GF-D8 (cell line): ENCODE results near the gene DDI2.

Source experiments
- DNase-seq: peaks from one replicate; lab custom pipeline; 2025; lab: John Stamatoyannopoulos, UW

Gene DDI2

DNA sequence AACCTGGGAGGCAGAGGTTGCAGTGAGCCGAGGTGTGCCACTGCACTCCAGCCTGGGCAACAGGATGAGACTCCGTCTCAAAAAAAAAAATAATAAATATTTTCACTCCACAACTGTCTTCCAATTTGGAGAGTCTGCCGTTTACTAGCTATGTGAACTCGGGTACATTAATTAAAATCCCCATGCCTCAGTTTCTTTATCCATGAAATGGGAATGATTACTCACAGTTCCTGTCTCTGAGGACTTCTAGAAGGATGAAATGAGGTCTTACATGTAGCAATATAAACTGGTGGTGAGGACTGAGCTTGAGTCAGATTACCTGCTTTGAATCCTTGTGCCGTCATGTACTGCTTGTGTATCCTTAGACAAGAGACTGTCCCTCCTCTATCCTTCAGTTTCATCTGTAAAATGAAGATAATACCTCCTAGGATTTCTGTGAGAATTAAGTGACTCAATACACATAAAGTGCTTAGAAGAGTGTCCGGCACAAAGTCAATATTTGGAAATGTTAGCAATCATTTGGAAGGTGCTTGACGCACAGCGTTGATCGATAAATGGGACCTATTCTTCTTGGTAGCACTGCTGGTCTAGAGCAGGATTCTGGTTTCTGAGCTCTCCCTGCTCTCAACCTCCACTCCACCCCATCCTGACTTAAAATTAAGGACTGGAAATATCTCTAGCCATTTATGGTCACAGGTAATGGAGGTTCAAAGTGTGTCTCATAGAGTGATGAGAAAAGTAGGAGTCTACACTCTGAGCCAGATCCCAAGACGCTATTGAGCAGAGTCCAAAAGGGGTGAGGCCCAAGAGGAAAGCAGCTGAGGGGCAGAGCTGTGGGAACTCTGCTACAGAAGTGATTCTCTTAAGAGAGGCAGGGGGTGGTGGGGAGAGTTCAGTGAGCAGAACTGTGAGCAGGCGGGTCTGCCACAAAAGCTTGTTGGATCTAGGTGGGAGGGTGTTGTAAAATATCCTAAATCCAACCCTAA is 11.6 kb upstream of the DDI2 start:
- DNase-seq: no peak

DNA sequence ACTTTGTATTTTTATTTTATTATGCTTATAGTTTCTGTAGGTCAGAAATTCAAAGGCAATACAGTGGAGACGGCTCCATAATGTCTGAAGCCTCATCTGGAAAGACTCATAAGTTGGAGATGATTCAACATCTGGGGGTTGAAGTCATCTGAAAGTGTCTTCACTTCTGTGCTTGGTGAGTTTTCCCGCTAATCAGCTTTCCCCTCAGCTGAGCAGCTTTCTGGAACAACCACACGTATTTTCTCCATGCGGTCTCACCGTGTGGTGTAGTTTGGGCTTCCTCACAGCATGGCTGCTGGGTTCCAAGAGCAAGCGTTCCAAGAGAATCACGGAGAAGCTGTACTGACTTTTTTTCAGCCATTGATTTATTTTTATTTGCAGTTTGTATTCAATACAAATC is 7.6 kb upstream of the DDI2 start:
- no peak for DNase-seq

DNA sequence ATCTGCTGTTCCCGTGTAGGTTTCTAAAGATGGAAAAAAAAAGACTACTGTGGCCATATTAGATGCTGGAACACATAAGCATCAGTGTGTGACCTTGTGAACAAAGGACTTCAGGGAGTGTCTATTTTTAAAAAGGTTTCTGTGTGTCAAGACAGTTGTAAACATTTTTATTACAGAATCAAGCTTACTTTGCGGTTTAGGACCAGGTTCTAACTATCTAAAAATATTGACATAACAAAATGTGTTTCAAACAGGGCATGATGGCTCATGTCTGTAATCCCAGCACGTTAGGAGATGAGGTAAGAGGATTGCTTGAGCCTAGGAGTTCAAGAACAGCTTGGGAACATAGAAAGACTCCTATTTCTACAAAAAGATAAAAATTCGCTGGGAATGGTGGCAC is 7.1 kb upstream of the DDI2 start:
- DNase-seq: no peak

DNA sequence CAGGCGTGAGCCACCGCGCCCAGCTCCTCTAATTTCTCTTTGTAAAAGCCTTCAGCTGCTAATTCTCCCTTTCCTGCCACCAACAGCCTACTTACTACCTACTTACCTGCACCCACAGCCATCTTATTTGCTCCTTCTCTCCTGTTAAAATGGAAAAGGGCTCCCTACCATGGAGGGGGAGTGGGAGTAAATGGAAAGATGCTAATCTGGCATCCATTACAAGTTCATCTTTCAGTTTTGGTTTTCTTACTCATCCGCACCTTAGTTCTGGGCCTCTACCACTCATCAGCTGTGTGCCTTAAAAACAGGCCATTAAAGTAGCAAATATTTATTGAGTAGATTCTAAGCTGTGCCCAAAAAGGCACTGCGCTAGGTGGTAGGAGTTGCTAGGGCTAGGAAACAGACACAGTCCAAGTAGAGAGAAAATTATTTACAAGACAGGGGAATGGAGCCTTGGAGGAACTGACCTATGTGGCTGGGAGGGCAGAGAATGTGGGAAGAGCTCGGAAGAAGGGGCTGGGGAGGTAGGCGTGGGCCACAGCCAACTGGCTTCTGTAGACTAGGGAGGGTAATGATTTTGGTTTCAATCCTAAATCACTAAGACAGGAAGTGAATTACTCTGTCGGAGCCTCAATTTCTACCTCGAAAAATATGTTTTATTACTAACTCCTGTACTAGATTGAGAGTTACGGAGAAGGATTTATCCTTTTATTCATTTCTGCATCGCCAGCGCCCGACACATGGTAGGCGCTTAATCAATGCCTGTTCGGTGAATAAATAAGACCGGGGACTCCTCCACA is 685 bp upstream of the DDI2 start:
- DNase-seq: no peak

DNA sequence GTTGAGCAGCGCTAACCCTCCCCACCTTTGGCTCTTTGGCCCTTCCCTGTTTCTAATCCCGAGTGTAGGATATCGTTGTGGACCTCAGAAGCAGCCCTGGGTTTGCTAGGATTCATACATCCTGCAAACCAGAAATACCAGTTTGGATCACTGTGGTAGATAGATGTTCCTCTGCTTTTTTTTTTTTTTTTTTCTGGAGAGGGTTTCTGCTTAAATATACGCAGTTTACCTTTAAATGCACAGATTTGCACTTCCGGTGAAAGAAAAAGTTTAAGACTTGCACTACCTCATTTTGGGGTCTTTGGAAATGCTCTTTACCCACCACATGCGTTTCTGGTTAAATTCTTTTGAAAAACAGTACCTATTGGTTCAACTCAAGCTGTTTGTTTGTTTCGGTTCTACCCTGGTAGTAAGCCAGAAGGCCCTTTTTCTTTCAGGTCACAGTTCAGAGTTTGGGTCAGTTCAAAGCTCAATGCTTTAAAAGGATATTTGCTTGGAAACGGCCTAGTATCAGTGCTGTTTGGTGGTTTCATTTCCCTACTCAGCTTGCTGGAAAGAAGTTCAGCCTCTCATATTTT is 908 bp downstream of the DDI2 start:
- no peak for DNase-seq

DNA sequence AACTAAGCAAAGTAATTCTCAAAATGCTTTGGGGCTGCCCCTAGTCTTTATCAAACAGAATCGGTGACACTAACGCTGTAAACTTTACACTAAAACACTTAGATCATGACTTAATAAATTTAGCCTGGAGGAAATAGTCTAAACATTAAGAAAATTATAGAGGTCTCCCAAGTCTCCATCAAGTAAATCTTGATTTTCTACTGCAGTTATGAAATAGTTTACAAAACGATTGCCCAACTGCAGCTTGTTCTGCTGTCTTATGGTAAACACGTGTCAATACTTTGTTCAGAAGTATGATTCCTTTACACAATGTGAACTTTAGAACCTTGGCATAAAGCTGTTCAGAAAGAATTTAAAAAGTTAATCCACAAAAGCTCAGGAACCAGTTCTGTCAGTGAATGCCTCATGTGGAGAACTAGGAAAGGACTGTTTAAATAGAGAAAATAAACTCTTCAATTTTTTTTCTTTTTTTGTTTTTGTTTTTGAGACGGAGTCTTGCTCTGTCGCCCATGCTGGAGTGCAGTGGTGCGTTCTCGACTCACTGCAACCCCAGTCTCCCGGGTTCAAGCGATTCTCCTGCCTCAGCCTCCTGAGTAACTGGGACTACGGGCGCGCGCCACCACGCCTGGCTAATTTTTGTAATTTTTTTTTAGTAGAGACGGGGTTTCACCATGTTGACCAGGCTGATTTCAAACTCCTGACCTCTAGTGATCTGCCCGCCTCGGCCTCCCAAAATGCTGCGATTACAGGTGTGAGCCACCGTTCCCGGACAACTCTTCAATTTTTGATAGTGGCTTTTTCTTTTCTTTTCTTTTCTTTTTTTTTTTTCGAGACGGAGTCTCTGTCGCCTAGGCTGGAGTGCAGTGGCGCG is 1.6 kb downstream of the DDI2 start:
- DNase-seq: no peak

DNA sequence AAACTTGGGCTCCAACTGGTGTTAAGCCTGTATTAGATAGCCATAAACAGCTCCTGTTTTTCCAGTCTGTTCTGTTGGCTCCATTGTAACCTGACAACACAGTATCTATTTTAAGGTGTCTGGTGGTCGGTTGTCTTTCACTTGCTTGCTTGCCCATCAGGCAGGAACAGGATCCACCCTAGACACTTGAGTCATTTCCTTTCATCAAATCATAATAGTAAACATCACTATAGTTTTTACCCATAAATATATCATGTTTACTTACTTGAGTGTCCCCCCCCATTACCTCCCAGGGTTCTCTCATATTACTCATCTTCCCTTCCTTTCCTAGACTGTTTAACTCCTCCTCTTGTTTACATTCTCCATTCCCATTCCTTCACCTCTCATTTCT is 2.9 kb downstream of the DDI2 start:
- no peak for DNase-seq

DNA sequence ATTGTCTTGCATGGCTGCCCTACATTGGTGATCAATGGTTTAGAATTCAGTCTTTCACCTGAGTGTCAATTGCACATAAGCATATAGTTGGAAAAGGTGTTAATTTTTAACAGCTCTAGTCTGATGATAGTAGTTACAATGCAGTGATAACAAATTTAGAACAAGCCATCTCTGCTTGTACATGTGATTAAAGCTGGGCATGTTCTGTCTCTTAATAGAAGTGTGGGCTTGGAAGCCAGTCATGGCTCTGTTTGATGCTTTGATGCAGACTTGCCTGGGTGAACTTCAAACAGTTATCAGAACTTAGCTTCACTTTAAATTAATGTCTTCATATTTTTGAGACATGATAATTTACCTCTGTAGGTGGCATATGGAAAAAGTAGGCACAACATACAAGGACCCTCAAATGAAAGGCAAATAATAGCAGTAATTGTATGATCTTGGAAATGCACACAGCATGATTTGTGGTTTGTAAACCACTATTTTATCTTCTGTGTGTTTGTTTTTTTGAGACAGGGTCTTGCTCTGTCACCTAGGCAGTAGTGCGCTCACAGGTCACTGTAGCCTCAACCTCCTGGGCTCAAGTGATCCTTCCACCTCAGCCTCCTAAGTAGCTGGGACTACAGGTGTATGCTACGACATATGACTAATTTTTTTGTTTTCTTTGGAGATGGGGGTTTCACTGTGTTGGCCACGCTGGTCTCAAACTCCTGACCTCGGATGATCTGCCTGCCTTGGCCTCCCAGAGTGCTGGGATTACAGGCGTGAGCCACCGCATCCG is 3.8 kb downstream of the DDI2 start:
- no peak for DNase-seq

DNA sequence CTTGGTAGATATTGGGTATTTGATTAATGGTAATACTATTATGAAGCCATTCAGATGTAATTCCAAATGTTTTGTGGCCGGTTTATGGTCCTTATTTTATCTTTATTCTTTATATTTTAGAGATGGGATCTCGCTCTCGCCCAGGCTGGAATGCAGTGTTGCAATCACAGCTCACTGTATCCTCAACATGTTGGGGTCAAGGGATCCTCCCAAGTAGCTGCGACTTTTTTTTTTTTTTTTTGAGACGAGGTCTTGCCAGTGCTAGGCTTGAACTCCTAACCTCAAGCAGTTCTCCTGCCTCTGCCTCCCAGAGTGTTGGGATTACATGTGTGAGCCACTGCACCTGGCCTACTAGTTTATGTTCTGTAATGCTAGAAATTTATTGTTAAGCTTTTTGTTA is 4.7 kb downstream of the DDI2 start:
- no peak for DNase-seq

DNA sequence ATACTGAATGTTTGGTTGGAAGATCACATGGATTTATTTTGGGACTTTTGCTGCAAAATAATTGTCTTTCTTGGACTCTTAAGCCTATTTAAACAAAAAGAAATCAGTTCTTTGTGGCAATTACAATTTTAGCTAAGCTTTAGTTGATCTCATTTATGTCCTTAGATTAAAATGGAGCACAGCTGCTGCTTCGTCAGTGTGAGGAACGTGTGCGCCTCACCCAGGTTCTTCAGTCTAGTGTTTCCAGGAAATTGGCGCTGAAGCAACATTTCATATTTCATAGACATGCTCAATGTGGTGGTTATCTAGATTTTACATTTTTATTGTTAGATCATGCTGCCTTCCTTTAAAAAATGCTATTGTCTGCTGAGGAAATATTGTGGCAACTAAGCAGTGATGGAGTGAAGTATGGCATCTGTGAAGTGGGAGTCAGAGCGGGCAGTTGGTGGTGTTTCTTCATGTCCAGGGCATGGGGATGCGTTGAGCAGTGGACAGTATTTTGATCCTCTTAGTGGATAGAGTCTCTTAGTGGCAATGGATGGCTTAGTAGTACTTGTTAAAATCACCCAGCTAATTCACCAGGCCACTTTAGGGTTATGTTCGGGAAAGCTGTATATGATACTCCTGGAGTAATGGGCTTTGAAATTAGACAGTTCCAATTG is 5.6 kb downstream of the DDI2 start:
- no peak for DNase-seq

DNA sequence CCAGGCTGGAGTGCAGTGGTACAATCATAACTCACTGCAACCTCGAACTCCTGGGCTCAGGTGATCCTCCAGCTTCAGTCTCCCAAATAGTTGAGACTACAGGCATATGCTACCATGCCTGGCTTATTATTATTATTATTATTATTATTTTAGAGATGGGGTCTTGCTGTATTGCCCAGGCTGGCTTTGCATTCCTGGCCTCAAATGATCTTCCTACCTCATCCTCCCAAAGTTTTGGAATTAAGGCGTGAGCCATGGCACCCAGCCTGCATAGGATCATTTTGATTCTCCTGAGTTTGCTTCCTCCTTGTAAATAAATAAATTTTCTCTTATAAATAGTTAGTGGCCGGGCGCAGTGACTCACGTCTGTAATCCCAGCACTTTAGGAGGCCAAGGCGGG is 6.2 kb downstream of the DDI2 start:
- DNase-seq: no peak

DNA sequence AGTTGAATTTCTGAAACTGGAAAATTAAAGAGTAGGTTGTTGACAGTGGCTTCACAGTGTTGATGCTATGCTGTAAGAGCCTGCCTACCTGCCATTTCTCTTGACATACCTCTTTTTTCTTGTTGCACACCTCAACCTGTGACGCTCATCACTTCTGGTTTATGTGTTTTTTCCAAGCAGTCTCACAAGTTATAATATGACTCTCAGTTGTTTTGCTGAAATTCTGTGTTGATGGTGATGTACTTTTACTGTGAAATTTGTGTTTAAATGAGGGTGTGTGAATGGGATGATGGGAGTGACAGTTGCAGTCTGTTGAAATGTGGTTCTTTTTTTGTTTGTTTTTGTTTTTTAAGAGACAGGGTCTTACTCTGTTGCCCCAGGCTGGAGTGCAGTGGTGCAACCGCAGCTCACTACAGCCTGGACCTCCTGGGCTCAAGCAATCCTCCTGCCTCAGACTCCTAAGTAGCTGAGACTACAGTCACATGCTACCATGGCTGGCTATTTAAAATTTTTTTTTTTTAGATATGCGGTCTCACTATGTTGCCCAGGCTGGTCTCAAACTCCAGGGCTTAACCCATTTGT is 7.0 kb downstream of the DDI2 start:
- no peak for DNase-seq

DNA sequence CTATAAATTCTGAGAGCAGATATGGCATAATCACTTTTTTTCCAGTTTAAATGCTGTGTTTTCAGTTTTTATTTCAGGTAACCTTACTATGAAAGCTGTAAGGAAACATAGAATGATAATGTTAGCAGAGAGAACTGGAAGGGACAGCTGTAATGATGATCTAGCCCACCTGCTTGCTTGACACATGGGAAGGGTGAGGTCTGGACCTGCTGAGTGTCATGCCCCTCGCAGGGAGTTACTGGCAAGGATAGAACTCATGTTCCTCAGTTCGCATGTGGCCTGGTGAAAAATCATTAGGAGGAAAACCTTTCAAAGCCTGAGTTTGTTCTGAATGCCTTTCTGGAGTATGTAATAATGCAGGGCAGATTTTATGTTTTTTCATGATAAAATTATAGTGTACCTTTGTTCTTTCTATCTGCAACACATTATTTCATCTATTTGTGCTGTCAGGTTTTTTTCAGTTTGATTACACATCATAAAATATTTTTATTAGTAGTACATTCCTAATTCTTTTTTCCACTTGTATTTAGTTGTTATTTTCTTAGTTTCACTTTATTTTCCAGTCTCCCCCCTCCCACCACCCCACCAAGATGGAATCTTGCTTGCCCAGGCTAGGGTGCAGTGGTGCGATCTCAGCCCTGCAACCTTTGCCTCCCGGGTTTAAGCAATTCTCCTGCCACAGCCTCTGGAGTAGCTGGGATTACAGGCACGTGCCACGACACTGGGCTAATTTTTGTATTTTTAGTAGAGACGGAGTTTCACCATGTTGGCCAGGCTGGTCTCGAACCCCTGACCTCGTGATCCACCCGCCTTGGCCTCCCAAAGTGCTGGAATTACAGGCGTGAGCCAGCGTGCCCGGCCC is 8.0 kb downstream of the DDI2 start:
- DNase-seq: no peak

DNA sequence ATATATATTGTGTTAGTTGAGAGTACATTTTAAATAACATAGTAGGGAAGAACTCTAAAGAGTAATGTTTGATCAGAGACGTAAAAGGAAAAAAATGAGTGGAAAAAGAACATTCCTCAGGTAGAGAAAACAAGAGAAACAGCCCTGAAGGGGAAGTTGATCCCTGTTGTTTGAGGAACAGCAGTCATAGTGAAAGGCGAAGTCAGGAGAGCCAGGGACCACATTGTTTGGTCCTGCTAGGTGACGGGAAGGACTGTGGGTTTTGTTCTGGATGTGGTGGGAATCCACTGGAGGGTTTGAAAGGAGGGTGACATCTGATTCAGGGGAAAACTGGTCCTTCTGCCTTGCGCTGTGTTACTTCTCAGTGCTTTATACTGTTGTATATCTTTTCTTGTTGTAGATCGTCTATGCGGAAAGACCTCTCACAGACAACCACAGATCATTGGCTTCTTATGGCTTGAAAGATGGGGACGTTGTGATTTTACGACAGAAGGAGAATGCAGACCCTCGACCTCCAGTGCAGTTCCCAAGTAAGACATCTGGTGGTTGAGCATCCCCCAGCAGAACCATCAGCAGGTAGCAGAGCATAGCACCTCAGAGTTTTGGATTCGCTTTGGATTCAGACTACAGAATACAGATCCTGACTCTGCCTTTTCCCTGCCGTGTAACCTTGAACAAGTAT is 9.2 kb downstream of the DDI2 start:
- DNase-seq: no peak

DNA sequence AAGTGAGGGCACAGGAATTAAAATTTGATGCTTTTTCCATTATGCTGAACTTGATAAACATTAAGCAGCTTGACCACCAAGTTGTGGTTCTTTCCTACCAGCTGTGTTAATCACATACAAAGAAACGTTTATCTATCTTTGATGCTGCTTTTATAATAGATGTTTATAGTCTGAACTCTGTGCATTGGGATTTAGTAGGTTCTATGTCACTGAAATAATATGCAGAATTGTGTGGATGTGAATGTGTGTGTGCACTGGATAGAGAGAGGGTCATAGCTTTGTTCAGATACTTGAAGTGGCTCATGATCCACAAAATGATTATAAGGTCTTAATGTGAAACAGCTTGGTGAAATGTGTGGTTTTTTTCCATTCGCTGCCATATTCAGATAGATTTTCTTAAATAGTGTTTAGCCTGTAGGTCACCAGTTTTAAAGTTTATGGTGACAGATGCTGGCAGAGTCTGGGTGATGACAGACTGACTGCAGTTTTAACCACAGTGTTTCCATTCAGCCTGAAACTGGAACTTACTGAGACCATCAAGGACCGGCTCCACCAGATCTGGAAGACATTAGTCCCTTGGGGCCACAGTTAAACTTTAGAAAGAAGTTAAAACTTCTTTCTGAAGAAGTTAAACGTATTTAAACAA is 10.2 kb downstream of the DDI2 start:
- DNase-seq: no peak

DNA sequence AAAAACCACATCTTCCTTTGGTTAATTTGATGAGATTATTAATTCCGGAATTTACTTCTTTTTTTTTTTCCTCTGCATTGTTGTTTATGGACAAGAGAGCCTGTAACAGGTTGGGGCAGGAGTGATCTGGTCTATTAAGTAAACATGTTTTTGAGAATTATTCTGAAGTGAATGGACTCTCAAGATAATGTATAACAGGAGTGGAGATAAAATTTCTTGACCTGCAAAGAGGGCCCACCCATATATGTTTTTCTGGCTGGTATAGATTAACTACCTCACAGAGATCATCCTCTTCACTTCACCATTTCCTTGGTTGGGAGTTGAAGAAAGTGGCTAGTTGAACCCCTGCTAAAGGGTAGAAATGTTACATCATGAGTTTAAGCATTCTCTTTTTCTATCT is 10.7 kb downstream of the DDI2 start:
- no peak for DNase-seq

DNA sequence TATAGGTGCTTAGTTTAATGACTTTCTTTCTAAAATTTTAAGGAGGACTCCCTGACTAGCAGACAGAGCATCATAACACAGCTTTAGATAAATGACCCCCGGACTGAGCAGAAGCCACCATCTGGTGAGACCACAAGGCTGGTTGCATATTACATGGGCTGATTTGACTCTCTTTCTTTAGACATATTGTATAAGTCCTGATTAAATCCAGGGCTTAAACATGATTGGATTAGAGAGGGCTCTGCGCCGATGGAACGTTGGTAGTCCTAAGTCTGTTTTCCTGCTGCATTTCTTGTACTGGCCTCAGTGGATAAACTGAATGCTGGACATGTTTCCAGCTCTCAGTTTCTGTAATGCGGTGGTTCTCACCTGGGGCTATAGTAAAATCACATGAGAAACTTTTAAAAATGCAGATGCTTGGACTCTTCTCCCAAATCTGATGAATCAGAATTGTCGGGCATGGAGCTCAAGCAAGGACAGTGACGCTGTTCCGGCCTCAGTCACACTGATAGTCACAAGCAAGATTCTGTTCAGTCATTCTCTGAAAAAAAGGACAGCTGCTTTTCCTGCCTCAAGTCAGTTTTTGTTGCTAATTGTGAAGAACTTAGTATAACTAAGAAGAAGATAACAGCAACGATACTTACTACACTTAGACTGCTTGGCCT is 16.6 kb downstream of the DDI2 start:
- DNase-seq: no peak

DNA sequence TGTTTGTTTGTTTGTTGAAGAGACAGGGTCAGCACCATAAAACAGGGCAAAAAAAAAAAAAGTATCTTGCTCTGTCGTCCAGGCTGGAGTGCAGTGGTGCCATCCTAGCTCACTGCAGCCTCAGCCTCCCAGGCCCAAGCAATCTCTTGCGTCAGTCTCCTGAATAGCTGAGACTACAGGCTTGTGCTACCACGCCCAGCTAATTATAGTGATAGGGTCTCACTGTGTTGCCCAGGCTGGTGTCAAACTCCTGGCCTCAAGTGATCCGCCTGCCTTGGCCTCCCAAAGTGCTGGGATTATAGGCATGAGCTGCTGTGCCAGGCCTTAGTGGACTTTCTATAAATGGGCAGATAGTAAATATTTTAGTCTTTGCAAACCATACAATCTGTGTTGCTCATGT is 19.2 kb downstream of the DDI2 start:
- no peak for DNase-seq
